NCI-H1105 (cell line): ENCODE results near the gene BABAM2.

Experiments used
- DNase-seq: peaks from one replicate; lab custom pipeline; 2025; lab: John Stamatoyannopoulos, UW

BABAM2 gene

DNA sequence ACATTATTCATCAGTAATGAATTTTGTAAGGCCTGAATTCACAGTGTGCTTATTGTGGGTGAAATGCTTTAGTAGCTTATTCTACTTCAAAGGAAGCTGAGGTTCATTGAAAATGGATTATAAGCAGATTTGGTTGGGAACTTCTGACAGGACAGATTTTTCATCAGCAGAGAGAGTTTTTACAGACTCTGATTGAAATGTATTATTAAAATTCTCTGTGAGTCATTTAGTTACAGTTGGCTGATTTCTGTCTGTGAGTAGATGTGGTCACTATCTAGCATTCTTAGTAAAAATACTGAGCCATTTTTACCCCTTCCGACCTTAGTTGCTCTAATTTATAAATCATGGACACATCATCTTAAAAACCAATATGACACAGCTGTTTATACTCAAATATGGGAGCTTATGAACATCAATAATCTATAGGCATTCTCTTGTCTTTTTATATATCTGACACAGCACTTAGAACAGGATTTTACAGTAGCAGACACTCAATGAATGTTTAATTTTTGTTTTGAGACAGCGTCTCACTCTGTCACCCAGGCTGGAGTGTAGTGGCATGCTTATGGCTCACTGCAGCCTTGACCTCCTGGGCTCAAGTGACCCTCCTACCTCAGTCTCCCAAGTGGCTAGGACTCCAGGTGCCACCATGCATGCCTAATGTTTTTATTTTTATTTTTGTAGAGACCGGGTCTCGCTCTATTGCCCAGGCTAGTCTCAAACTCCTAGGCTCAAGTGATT is 239.6 kb downstream of the BABAM2 start:
- no peak for DNase-seq

DNA sequence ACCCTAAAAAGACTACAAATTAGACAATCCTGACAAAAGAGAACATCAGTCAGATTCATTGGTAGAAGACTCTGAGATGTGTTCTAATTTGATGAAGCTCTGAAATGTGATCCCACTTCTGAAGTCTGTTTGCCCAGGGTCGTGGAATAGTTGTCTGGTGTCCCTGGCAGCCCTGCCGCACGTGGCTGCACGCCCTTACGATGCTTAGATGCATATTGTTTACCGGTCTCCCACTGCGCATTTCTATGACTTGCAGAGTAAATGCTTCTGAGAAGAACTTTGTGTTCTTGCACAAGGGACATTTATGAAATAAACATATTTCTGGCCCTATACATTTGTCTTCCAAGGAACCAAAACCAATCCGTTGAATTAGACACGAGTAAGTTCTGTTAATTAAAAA is 243.2 kb downstream of the BABAM2 start:
- no peak for DNase-seq

DNA sequence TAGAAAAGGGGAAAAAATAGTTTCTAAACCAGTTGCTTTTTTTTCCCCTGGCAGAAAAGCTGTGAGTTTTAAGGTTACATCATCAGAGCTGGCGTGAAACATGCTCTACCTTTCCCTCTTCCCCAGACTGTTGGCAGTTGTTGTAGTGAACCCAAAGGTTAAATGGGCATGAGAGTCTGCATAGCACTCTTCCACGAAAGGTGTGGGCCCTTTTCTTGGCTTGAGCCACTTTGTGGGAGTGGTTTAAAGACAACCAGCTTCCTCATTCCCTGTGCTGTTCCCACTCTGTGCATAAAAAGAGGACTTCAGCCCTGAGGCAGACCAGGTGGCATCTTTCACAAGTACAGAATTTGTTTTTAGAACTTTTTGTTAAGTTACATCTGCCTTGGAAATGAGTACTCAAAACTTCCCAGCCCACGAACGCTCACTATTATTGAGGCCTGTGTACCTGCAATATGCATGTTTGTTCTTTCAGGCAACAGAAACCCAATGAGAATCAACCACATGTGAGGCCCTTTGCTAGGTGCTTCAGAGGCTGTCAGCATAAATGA is 243.8 kb downstream of the BABAM2 start:
- no peak for DNase-seq

DNA sequence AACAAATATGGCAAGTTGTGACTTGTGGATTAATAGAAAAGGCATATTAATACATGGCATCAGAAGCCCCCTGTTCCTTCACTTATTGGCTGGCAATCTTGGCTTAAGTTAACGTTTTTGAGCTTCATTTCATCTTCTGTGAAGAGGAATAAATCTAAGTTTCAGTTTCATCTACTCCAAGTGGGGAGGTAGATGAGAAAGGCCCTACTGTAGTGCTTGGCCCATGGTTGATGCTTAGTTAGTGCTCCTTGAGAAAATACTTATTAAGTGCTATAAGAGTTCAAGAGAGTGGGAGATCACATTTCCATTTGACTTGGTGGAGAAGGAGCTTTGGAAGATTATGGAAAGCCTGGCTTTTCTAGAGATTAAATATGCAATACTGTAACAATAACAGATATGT is 244.3 kb downstream of the BABAM2 start:
- no peak for DNase-seq

DNA sequence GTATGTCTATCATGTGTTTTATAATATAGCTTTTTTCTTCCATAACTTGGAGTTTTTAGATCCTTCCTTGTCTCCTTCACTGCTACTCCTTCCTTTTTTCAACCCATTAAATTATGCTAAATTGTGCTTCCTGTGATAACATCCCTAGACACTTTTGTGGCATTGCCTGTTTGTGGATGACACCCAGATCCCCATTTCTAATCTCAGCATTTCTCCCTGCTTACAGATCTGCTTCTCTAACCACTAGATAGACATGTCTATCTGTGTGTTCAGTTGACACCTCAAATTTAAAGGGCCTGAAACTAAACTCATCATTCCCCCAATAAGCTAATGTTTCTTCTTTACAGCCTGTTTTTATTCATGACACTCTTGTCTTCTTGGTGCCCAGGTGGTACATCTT is 244.8 kb downstream of the BABAM2 start:
- DNase-seq = no peak

DNA sequence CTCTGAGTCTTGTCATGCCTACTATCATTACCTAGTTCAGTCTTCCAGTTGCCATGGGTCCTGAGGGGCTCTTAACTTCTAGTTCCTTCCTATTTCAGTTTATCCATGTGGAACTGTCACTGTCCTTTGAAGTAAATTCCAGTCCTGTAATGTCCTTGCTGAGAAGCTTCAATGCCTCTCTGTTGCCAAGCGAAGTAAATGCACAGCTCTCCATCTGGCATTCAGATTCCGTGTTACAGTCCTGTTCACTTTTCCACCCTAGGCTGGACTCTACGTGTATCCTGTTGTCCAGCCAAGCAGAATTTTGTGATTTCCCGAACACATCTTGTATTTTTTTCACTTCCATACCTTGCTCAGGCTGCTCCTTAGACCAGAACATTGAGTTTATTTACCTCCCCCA is 245.3 kb downstream of the BABAM2 start:
- no peak for DNase-seq

DNA sequence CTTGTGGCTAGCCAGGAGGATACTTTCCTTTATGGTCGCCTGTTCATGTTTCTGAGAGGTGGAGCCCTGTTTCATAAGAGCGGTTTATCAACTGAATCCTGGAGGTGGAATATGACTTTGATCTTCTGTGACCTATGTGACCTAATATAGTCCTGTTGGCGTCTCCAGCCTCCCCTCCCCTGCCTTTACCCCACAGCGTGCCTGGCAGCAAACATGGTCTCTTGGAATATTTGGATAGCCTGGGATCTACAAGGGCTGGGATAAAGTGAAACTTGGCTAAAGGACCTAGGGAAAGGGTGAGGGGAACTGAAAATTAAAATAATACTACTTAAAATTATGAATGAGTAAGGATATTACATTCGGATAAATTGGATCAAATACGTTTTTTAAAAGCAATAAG is 246.0 kb downstream of the BABAM2 start:
- DNase-seq = no peak

DNA sequence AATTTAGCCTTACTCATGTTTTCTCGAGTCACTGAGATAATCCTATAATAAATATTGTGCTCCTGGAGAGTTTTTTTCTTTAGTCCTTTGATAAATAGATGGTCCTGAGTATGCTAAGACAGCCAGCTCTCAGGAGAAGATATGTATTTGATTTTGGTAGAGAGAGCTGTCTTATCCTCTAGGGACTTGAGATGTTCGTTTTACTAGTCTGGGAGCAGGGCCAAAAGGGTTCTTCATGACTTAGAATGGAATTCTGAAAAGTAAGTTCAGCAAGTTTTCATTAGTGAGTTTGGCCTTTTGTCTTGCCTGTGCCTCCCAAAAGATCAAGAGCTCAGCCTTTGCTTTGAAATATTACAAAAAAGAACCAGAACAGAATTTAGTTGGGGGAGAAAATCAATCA is 246.7 kb downstream of the BABAM2 start:
- no peak for DNase-seq

DNA sequence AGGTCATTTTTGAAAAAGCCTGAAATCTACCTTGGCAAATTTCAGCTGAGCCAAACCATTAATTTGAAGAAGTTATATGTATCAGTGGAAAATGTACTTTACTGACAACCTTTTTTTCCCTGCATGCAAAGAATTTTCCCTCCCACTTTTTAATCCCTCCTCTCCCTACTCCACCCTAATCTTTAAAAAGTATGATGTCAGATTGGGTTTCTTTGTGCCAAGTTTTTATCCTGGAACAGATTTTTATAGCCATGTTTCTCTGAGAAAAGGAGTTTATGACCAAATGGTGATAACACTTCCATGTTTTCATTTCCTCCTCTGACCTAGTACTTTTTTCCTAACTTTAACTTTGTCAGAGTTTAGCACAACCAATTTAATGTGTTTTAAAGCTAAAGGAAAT is 251.9 kb downstream of the BABAM2 start:
- DNase-seq = no peak

DNA sequence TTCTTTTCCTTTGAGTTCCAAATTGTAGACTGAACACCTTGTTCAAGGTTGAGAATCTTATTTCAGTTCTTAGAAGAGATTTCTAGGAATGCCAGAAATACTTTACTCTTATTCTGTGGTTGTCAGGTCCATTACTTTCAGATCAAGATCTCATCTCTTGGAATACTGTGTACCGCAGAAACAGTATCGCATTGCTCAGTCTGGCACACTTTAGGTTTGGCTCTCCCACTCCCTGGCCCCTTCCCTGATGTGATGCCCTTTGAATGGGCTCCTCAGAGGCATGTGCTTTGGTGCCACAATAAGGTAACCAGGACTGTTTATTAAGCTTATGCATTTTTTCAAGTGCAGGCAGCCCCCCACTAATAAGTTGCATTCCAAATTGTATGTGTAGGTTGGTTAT is 257.5 kb downstream of the BABAM2 start:
- no peak for DNase-seq

DNA sequence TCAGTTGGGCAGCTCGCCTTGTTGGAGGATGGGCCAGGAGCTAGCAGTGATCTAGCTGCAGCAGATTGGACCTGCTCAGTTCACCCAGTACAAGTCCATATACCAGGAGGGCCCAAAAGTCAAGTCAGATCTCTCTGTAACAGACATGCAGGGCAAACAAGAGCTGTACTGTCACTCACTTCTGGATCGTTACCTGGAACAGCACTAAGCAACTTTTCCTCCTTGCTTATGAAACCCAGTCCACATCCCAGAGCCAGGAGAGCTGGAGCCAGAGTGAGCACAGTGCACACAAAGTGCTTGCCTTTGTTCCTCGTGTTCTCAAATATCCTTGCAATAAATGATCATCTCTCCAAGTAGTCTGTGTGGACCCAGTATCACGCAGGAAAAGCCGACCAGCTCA is 258.0 kb downstream of the BABAM2 start:
- DNase-seq = no peak

DNA sequence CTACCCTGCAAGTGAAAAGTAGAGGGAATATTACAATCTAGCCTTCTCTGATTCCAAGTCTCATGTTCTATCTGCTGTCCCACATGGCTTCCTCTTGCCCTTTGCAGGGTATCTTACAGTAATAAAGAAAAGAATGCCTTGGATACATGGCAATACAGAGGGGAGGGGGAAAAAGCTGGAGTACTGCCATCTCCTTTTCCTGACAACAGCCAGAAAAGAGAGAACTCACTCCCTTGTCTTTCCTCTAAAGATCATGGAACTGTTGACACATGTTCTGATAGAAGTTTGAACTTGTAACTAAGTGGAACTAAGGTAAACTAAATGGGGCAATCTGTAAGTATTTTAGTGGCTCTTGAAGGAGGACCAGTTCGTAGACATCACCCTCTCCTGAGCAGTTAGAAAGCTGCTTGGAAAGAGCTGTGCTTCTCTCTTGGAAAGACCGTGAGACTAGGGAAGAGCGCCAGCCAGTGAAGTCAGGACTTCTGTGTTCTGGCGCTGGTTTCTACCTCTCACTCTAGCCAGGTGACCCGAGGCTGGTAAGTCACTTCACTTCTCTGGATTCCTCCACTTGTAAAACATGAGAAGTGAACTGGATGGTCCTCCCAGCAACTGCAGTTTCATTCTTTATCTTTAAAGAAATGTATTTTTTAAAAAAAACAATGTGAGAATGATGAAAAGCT is 259.8 kb downstream of the BABAM2 start:
- DNase-seq = no peak

DNA sequence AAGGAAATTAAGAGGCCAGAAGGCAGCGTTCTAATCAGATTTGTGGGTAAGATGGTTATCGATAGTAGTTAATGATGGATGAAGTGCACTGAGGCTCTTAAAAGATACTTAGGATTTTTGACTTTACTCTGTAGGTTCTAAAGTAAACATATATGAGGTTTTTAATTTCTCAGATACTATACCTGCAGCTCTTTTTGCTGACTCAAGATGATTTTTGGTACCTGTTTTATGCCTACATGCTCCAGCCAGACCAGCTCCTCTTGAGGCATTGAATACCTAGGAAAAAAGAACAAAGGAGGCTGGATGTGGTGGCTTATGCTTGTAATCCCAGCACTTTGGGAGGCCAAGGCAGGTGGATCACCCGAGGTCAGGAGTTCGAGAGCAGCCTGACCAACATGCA is 260.5 kb downstream of the BABAM2 start:
- DNase-seq = no peak

DNA sequence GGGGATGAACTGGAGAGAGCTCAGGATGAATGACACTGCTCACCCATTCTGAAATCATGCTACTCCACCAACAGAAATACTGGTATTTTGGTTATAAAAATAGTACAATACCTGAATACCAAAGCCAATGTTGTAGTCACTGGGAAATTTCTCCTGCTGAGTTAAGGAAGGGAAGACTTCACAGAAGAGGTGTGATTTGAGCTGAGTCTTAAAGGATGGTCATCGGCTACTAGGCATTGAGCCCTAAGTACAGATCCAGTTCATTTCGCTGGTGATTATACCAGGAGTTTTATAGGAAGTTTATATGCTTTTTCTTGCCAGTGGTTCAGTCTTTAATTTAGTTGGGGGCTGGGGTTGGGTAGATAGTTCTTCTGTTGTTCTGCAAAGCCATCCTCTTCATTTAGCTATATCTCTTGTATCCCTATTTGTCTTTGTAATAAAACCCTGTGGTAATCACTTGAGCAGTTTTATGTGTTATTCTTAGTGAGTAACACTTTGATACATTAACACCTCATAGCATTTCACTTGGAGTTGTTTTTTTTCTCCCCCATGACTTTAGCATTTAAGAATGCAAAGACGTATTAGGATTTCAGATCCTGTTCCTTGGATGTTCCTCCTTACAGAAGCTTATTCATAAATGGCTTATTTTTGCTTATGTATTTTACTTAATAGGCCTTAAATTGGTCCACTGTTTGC is 262.2 kb downstream of the BABAM2 start:
- no peak for DNase-seq

DNA sequence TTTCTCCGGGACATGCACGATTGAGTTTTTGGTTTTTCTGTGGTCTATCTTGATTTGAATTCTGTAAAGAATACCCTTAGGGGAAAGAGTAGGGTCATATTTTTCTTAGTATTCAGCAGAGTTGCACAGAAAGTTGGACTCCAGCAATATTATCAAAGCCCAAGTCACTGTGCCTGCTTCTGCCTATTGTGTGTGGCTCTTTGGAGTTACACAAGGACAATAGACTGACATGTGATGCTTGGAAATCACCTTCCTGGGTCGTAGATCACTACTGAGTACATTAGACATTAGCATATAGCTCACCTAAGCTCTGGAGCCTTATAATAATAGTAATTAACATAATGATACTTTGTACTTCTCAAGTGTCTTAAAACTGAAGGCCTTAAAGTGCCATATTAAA is 263.3 kb downstream of the BABAM2 start:
- no peak for DNase-seq

DNA sequence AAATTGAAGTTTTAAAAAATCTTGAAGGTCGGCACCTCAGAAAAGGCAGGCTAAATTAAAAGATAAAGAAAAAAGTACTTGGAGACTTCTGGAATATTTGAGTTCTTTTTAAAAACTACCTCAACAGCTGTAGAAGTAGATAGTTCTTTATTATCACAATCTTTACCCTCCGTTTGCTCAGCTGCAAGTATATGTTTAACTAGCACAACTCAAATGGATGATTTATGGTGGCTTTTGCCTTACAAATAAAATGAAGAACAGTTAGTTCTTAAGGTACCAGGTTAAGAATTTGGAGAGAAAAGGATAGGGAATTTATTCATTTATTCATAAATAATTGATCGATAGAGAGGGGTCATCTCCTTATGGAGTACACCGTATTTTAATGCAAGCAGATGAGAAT is 264.6 kb downstream of the BABAM2 start:
- no peak for DNase-seq

DNA sequence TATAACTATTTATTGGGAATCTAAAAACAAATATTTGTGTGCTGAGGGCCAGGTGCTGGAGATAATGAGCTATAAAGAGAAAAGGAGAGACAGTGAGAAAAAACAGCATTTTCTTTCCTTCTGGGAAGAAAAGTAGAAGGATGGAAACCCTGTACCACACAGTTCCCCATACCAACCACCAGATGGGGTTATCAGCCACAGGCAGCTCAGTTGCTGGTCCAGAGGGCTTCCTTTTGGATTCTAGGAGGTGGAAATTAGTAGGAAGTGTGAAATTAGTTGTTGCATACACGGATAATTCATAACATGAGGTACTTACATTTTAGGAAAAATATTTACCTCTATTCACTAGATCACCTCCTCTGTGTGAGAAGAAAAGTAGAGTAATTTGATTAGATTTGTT is 265.1 kb downstream of the BABAM2 start:
- DNase-seq = no peak

DNA sequence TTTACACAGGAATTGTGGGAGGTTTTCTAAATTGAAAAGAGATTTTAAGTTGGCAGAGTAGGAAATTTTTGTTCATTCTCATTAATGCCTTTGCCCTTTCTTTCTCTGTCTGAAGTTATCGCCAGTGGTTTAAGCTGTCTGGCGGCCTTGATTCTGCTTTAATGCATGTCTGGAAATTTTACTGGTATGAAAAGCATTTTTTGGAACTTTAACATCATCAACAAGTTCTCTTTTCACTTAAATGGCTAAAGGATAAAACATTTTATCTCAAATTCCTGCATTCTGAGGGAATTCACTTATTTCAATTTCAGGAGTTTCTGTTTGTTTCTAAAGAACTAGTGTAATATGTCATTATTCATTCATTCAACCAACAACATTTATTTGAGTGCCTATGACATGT is 268.3 kb downstream of the BABAM2 start:
- no peak for DNase-seq

DNA sequence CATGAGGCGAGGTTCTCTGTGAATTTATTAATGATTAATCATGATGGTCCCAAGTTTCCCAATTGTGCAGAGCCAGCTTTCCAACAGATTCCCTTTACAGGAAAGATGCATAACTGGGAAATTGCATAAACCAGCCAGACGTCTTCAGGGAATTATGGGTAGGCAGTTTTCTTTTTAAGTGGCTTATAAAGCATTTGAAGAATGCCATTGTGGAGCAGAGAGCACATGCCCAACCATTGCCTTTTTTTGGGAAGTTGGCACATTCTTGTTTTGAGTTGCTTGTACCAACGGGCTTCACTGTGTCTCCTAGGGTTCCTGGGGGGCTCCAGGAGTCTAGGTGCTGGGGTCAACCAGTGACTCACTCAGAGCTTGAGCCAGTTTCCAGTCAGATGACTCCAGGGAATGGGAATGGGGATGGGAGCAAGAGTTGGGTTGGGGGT is 270.5 kb downstream of the BABAM2 start:
- DNase-seq = no peak

DNA sequence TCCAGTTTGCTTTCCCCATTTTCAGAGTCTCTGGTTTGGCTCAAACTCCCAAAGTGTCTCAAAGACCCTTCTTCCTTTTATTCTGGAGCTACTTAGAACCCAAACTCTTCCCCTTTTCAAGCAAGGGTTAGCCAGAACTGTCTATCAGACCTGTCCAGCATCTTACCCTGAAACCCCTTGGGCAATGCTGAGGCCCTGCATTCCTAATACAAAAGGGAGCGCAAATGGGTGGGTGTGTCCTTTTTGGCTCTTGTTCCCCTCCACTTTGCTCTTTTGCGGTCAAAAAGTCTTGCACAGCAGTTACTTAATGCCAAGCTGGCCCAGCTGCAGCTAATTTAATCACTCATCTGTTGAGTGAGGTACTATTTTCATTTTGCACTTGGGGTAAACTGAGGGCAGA is 270.9 kb downstream of the BABAM2 start:
- no peak for DNase-seq

DNA sequence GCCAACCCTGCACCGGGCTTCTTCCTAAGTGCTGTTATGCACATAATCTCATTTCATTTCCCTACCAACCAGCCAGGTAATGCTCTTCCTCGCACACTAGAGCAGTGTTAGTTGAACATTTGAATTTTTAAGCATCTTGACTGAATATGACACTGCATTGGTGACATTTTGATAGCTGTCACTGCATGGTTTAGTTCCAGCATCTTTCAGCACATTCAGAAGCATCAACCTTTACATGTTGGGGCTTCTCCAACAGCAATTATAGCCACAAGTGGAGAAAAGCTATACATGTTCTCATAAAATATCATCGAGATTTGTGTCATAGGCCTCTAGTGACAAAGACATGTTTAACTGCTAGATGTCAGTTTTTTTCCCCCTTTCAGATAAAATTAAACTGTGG is 272.0 kb downstream of the BABAM2 start:
- no peak for DNase-seq

DNA sequence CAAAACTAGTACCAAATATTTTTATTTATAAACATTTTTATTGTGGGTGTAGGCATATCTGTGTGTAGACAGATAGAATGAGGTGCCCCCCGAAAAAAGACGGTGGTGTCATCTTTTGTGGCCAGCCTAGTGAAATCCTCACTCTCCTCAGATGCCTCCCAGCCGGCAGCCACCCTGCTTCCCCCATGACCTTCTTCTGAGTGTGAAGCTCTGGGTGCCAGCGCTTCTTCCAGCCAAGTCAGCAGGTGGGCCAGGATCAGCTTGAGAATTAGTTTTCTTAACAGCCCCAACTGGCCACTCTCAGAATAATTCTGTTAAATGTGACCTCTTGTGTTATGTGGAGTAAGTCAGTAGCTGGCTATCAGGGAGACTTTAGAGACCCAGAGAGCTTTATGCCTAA is 272.5 kb downstream of the BABAM2 start:
- no peak for DNase-seq
